ENCODE data around the gene MCU.

- TF ChIP-seq CTCF (conservative IDR thresholded peaks at IDR 0.05; ENCODE audit: low read depth, low read length) (no peak), EZH2 (IDR thresholded peaks at IDR 0.05; ENCODE audit: borderline replicate concordance, low read depth, low read length, poor library complexity, severe bottlenecking) (no peak)
These were observed 61.9 kb downstream of the MCU start for GRCh38 chr10:72753760-72754231.

Measured in A673 (cell line).